Hepatocyte (in vitro differentiated cells): Measurements from ENCODE around the gene CASP7.

Experiments used
- EZH2 ChIP-seq: fragments of 200-600 bp; sonication (generic); IDR thresholded peaks from 2 replicates; pipeline ENCODE4 v1.6.1; 2016; ENCODE audit warnings: antibody characterized with exemption, mild to moderate bottlenecking, borderline replicate concordance
- EZH2phosphoT487 ChIP-seq: fragments of 200-600 bp; sonication (generic); IDR thresholded peaks from one replicate; pipeline ENCODE4 v1.6.1; 2018; ENCODE audit warnings: antibody characterized with exemption, mild to moderate bottlenecking, low read depth, moderate library complexity; ENCODE audit not compliant: unreplicated experiment, severe bottlenecking
- TF ChIP-seq, protein P1 (sequence below): fragments of 200-600 bp; sonication (generic); IDR thresholded peaks from 2 replicates; pipeline ENCODE4 v1.5.1; 2016; ENCODE audit warnings: antibody characterized with exemption, mild to moderate bottlenecking; ENCODE audit not compliant: poor library complexity

DNA sequence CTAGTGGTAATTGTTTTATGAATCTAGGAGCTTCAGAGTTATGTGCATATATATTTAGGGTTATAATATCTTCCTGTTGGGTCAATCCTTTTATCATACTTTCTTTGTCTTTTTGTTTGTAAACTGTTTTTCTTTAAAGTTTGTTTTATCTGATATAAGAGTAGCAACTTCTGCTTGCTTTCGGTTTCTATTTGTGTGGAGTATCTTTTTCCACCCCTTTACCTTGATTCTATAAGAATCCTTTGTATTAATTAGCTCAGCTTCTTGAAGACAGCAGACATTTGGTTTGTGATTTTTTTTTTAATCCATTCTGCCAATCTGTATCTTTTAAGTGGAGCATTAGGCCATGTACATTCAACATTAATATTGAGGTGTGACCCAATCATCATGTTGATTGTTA lies 9.3 kb downstream of the CASP7 start:
- TF ChIP-seq, protein P1, sequence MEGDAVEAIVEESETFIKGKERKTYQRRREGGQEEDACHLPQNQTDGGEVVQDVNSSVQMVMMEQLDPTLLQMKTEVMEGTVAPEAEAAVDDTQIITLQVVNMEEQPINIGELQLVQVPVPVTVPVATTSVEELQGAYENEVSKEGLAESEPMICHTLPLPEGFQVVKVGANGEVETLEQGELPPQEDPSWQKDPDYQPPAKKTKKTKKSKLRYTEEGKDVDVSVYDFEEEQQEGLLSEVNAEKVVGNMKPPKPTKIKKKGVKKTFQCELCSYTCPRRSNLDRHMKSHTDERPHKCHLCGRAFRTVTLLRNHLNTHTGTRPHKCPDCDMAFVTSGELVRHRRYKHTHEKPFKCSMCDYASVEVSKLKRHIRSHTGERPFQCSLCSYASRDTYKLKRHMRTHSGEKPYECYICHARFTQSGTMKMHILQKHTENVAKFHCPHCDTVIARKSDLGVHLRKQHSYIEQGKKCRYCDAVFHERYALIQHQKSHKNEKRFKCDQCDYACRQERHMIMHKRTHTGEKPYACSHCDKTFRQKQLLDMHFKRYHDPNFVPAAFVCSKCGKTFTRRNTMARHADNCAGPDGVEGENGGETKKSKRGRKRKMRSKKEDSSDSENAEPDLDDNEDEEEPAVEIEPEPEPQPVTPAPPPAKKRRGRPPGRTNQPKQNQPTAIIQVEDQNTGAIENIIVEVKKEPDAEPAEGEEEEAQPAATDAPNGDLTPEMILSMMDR, result no peak
- TF ChIP-seq EZH2phosphoT487, result no peak
- TF ChIP-seq EZH2, result no peak
